Stimulated activated naive CD4-positive, alpha-beta T cell treated with Interleukin-2 at 50 U/mL for 16 hours (primary cell): Measurements from ENCODE around the gene PLPP6.

Source experiments
- DNase-seq: peaks from one replicate; lab custom pipeline; 2025; lab: John Stamatoyannopoulos, UW

PLPP6 gene

GRCh38 chr9:4662989-4663792 lies 1.1 kb downstream of the PLPP6 start:
- DNase-seq = no peak

GRCh38 chr9:4663956-4664355 lies 1.9 kb downstream of the PLPP6 start:
- no peak for DNase-seq

GRCh38 chr9:4665357-4665756 lies 3.3 kb downstream of the PLPP6 start:
- DNase-seq = no peak

GRCh38 chr9:4666042-4666699 lies 4.1 kb downstream of the PLPP6 start, which contains the start of gene SPATA6L:
Gene SPATA6L, minus strand, starts transcription at chr9:4666480. Its CDS starts 230 bp downstream, at chr9:4666250.
- peak; percentile 27 for DNase-seq

- DNase-seq = no peak
These were observed 5.6 kb downstream of the PLPP6 start for GRCh38 chr9:4667681-4668080.

GRCh38 chr9:4668604-4669003 lies 6.5 kb downstream of the PLPP6 start:
- no peak for DNase-seq

- no peak for DNase-seq
These were observed 7.8 kb downstream of the PLPP6 start for GRCh38 chr9:4669890-4670289.

- DNase-seq = no peak
These were observed 8.5 kb downstream of the PLPP6 start for GRCh38 chr9:4670591-4670990.

- no peak for DNase-seq
These were observed 9.6 kb downstream of the PLPP6 start for GRCh38 chr9:4671737-4672136.

GRCh38 chr9:4674783-4675182 lies 12.7 kb downstream of the PLPP6 start:
- DNase-seq = no peak

- DNase-seq = no peak
These were observed 15.3 kb downstream of the PLPP6 start for GRCh38 chr9:4677392-4677791.

- no peak for DNase-seq
These were observed 16.7 kb downstream of the PLPP6 start for GRCh38 chr9:4678679-4679267.

GRCh38 chr9:4679268-4680172 lies 17.4 kb downstream of the PLPP6 start, which contains the start of gene CDC37L1:
Gene CDC37L1, plus strand, starts transcription at chr9:4679569. Its CDS starts 199 bp downstream, at chr9:4679768.
- peak; percentile 97 for DNase-seq

GRCh38 chr9:4680173-4680525 lies 18.1 kb downstream of the PLPP6 start:
- no peak for DNase-seq

GRCh38 chr9:4680750-4681149 lies 18.7 kb downstream of the PLPP6 start:
- DNase-seq = no peak

GRCh38 chr9:4684820-4685219 lies 22.7 kb downstream of the PLPP6 start:
- DNase-seq = no peak

- no peak for DNase-seq
These were observed 24.0 kb downstream of the PLPP6 start for GRCh38 chr9:4686112-4686511.

- no peak for DNase-seq
These were observed 24.5 kb downstream of the PLPP6 start for GRCh38 chr9:4686584-4686983.

- DNase-seq = no peak
These were observed 26.9 kb downstream of the PLPP6 start for GRCh38 chr9:4689021-4689420.

GRCh38 chr9:4689687-4690104 lies 27.6 kb downstream of the PLPP6 start:
- peak; percentile 15 for DNase-seq

- DNase-seq = no peak
These were observed 28.1 kb downstream of the PLPP6 start for GRCh38 chr9:4690144-4690543.

GRCh38 chr9:4691795-4692194 lies 29.7 kb downstream of the PLPP6 start:
- no peak for DNase-seq
